Measurements from ENCODE around the gene RHAG.
"Not testable (repeated sequence)": the region's sequence is repeated elsewhere in the genome, so short reads cannot be mapped to it uniquely, and the experiment has no call there.

The RHAG gene

DNA sequence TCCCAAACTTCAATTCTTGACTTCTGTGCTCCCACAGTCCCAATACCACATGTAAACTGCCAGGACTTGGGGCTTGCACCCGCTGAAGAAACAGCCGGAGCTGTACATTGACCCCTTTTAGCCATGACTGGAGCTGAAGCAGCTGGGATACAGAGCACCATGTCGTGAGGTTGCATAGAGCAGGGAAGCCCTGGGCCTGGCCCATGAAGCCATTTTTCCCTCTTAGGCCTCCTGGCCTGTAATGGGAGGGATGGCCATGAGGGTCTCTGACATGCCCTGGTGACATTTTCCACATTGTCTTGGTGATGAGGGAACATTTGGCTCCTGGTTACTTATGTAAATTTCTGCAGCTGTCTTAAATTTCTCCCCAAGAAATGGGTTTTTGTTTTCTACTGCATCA, 9.8 kb downstream of the RHAG start:
- no peak for DNase-seq (ENCODE audit: extremely low read depth, insufficient read length)
- TF ChIP-seq CTCF (IDR thresholded peaks at IDR 0.05; ENCODE audit: insufficient read depth, low read length, poor library complexity, severe bottlenecking), result no peak

DNA sequence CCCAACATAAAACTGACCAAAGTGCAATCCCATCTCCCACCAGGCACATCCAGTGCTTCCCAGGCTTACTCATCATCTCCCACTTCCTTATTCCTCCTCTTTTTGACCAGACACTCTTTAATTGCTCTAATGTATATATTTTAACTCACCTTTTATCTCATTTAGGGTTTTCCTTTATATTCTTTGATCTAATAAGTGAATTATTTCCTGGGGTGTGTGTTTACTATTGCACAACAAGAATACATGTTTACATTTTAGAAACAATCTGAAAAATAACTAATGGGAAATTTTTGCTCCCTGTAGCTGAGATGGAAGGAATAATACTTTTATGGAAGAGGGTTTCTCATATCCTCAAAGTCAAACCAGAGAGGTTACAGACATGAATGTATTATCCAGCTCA, 18.4 kb downstream of the RHAG start:
- no peaks in the 10 kb centered on the region for H3K27me3 ChIP-seq (replicated peaks; ENCODE audit: control insufficient read depth, insufficient read depth, low read length)
- no peak for DNase-seq (ENCODE audit: extremely low read depth, insufficient read length)
- no peaks in the 10 kb centered on the region for H3K36me3 ChIP-seq (ENCODE audit: control insufficient read depth, insufficient read depth, low read length)
- no peak for TF ChIP-seq CTCF (IDR thresholded peaks at IDR 0.05; ENCODE audit: insufficient read depth, low read length, poor library complexity, severe bottlenecking)
- H3K4me3 ChIP-seq (replicated peaks; ENCODE audit: low read depth, low read length), result no peak overlapping the region

More for the DNA sequence above, 9.8 kb downstream of the RHAG start:
- Histone ChIP-seq H3K36me3 (ENCODE audit: control insufficient read depth, insufficient read depth, low read length) (no peaks in the 10 kb centered on the region), H3K4me3 (replicated peaks; ENCODE audit: low read depth, low read length) (no peak overlapping the region), H3K27me3 (replicated peaks; ENCODE audit: control insufficient read depth, insufficient read depth, low read length) (no peaks in the 10 kb centered on the region)

DNA sequence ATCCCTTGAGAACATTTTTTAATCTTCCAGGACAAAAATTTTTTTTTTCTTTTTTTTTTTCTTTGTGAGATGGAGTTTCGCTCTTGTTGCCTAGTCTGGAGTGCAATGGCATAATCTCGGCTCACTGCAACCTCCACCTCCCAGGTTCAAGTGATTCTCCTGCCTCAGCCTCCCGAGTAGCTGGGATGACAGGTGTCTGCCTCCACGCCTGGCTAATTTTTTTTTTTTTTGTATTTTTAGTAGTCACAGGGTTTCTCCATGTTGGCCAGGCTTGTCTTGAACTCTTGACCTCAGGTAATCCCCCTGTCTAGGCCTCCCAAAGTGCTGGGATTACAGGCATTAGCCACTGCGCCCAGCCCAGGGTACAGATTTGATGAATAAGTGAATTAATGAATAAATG, 22.5 kb downstream of the RHAG start:
- not testable (repeated sequence) for H3K36me3 ChIP-seq (ENCODE audit: control insufficient read depth, insufficient read depth, low read length)

DNA sequence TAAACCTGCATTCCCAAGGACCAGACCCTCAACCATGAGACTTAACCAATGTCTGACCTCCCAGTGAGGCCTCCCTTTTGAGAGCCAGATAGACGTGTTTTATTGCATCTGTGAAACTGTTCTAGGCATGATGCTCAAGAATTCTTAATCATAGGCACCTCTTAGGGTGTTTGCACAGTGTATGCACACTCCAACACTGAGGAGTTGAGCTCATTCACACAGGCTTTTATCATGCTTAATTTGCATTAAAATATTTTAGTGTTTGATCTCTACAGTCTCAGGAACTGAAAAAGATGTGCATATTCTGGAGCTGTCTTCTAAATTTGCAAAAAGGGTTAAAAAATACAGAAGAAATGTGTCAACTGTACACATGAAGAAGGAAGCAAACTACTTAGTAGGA, 27.4 kb downstream of the RHAG start:
- no peak for TF ChIP-seq CTCF (IDR thresholded peaks at IDR 0.05; ENCODE audit: insufficient read depth, low read length, poor library complexity, severe bottlenecking)
- no peaks in the 10 kb centered on the region for H3K36me3 ChIP-seq (ENCODE audit: control insufficient read depth, insufficient read depth, low read length)
- no peaks in the 10 kb centered on the region for H3K27me3 ChIP-seq (replicated peaks; ENCODE audit: control insufficient read depth, insufficient read depth, low read length)
- DNase-seq (ENCODE audit: extremely low read depth, insufficient read length), result no peak
- no peak overlapping the region for H3K4me3 ChIP-seq (replicated peaks; ENCODE audit: low read depth, low read length)

More for the DNA sequence above, 22.5 kb downstream of the RHAG start:
- DNase-seq (ENCODE audit: extremely low read depth, insufficient read length); H3K4me3 ChIP-seq (replicated peaks; ENCODE audit: low read depth, low read length); H3K27me3 ChIP-seq (replicated peaks; ENCODE audit: control insufficient read depth, insufficient read depth, low read length): not testable (repeated sequence)

DNA sequence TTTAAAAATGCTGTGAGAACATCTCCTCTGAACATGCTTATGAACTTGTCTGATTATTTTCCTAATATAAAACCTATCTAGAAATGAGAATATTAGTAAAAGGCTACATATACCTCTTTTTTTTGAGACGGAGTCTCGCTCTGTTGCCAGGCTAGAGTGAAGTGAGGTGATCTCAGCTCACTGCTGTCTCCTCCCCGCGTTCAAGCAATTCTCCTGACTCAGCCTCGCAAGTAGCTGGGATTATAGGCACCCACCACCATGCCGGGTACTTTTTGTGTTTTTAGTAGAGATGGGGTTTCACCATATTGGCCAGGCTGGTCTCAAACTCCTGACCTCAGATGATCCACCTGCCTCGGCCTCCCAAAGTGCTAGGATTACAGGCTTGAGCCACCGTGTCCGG, 28.4 kb downstream of the RHAG start:
- not testable (repeated sequence) for H3K36me3 ChIP-seq (ENCODE audit: control insufficient read depth, insufficient read depth, low read length); DNase-seq (ENCODE audit: extremely low read depth, insufficient read length); H3K27me3 ChIP-seq (replicated peaks; ENCODE audit: control insufficient read depth, insufficient read depth, low read length); H3K4me3 ChIP-seq (replicated peaks; ENCODE audit: low read depth, low read length)

- TF ChIP-seq CTCF (IDR thresholded peaks at IDR 0.05; ENCODE audit: insufficient read depth, low read length, poor library complexity, severe bottlenecking), result no peak
- Histone ChIP-seq H3K27me3 (replicated peaks; ENCODE audit: control insufficient read depth, insufficient read depth, low read length) (no peaks in the 10 kb centered on the region), H3K4me3 (replicated peaks; ENCODE audit: low read depth, low read length) (no peak overlapping the region), H3K36me3 (ENCODE audit: control insufficient read depth, insufficient read depth, low read length) (no peaks in the 10 kb centered on the region)
- DNase-seq (ENCODE audit: extremely low read depth, insufficient read length), result no peak
Observed at GRCh38 chr6:49607391-49607982, 29.2 kb downstream of the RHAG start.
